GM15510 (cell line): ENCODE data around the gene LRRC27.

Experiments
- POLR2A ChIP-seq: IDR thresholded peaks from 3 replicates; pipeline ENCODE4 v1.6.1; 2011; ENCODE audit warnings: borderline replicate concordance; ENCODE audit not compliant: insufficient read length; ENCODE audit errors: extremely low read depth

The LRRC27 gene

GRCh38 chr10:132321726-132322125, 10.3 kb upstream of the LRRC27 start:
- TF ChIP-seq POLR2A = no peak

- no peak for TF ChIP-seq POLR2A
These were observed 9.4 kb upstream of the LRRC27 start for GRCh38 chr10:132322586-132323048.

DNA sequence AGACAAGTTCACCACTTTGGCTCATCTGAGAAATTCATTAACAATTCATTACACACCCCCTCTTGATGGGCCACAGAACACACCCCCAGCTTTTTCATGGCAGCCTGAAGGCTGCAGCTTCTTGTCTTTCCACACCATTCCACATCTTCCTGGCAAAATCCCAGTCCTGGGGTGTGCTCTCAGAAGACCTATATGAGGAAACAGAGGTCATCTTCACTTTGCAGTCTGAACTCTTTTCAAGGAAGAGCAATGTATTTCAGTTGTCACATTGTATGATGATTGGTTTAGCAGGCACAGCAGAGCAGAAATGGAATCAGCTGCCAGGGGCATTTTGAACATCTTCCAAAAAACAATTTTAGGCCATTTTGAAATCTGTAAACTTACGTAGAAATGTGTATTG, 7.8 kb upstream of the LRRC27 start:
- no peak for TF ChIP-seq POLR2A

DNA sequence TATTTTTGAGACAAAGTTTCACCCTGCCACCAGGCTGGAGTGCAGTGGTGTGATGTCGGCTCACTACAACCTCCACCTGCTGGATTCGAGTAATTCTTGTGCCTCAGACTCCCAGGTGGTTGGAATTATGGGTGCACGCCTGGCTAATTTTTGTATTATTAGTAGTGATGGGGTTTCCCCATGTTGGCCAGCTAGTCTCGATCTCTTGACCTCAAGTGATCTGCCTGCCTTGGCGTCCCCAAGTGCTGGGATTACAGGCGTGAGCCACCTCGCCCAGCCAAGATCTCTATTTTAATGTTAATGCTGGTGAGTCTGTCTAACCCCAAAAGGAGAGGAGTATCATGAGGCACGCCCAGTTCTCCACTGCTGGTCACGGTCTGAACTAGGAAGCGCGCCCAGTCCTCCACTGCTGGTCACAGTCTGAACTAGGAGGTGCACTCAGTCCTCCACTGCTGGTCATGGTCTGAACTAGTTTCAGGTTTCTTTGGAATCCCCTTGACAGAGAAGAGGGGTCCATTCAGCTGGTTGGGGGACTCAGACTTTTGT, 5.6 kb upstream of the LRRC27 start:
- TF ChIP-seq POLR2A = no peak

DNA sequence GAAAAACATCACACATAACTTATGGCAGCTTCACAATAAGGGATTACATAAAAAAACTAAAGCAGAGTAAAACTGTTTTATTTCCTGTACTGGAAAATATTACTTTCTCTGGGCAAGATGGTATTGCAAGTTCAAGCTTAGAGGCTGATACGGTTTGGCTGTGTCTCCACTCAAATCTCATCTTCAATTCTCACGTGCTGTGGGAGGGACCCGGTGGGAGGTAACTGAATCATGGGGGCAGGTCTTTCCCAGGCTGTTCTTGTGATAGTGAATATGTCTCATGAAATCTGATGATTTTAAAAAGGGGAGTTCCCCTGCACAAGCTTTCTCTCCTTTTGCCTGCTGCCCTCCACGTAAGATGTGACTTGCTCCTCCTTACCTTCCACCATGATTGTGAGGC, 5.1 kb upstream of the LRRC27 start:
- no peak for TF ChIP-seq POLR2A

- TF ChIP-seq POLR2A = no peak
These were observed 3.9 kb upstream of the LRRC27 start for GRCh38 chr10:132328106-132328505.

- no peak for TF ChIP-seq POLR2A
These were observed 3.3 kb upstream of the LRRC27 start for GRCh38 chr10:132328738-132329137.

DNA sequence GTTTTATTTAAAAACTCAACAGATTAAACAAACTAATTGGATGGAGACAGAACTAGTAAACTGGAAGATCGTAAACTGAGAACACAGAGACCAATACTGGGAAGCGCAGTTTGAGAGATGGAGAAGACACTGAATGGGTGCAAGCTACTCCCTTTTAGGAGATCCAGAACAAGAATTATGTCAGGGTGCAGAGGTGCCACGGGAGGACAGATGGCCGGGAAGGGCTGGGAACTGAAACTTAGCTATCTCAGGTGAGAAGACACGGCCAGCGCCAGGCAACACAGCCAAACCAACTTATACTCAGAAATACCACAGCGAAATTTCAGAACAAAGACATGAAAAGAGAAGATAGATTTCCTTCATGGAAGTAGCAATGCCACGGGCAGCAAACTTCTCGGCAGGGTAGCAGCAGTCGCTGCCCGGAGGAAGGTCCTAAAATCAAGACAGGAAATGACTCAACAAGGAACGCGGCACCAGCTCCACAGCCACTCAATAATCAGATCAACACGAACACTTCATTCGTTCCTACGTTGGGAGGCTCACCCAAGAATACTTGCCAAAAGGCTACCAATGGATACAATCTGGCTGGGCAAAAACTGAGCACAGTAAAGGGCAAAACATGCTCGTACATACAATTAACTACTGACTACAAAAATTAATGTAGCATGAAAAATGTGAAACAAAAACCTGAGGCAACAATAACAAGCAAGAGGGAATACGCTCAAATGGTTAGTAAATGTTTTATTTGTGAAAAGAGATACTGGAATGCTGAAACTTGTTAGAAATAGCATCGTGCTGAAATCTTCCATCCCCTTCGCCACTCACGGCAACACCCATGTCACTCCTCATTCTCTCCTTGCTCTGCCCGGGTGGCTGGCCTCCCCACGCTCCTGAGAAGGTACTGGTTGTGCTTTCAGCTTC, 2.2 kb upstream of the LRRC27 start:
- TF ChIP-seq POLR2A = peak; percentile 19

DNA sequence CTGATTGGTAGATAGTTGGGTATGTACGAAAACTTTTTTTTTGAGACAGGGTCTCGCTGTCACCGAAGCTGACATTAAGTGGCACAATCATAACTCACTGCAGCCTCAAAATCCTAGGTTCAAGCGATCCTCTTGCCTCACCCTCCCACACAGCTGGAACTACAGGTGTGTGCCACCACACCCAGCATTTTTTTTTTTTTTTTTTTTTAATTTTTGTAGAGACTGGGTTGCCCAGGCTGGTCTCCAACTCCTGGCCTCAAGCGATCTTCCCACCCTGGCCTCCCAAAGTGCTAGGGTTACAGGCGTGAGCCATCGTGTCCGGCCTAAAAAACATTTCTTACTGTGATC, 1.5 kb upstream of the LRRC27 start:
- TF ChIP-seq POLR2A = no peak

GRCh38 chr10:132332433-132332754, 401 bp downstream of the LRRC27 start:
- no peak for TF ChIP-seq POLR2A

GRCh38 chr10:132333386-132333785, 1.4 kb downstream of the LRRC27 start:
- TF ChIP-seq POLR2A = no peak

DNA sequence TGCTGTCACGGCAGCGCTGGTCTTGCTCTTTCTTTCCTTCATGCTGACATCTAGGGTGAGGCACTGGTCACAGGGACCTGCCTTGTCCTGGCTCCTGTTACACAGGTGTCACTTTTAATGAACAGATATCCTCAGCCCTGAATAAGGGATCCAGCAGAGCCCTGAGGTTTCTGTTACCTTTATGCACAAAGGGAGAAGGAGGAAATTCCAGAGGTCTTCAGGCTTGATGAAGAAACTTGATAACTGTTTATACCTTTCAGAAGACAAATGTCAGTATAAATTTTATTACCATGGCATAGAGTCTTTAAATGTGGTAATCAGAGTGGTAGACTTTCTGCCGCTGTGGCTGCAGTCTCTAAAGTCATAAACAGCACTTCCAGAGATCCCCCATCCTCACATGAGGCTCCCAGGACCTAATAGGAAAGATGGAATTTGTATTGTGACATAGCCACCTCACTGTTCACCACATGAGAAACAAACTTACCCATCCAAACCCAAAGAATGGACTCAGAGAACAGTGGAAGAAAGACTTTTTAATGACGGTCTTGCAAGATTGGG, 2.7 kb downstream of the LRRC27 start:
- TF ChIP-seq POLR2A = no peak

DNA sequence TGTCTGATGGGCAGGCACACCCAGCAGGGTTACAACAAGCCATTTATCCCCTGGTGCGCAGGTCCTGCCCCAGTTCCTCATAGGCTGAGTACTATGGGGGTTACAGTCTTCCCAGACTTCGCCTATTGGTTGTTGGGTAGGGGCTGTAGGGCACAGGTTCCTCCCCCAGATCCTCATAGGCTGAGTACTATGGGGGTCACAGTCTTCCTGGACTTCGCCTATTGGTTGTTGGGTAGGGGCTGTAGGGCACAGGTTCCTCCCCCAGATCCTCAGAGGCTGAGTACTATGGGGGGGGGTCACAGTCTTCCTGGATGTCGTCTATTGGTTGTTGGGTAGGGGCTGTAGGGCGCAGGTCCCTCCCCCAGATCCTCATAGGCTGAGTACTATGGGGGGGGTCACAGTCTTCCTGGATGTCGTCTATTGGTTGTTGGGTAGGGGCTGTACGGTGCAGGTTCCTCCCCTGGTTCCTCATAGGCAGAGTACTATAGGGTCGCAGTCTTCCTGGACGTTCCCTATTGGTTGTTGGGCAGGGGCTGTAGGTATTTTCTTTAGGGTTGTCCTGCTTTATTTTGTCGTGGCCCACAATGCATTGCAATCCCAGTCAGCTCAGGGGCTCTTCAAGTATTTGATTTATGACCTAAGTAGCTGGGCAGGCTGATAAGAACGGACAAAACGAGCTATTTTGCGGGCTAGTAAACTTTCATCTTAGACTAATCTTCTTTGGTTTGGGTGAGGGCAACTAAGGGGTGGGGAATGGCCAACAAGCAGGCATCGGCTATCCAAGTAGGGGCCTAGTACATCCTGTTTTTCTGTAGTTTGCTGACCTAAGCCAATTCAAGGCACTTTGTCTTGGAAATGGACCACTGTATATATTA, 3.4 kb downstream of the LRRC27 start:
- no peak for TF ChIP-seq POLR2A

DNA sequence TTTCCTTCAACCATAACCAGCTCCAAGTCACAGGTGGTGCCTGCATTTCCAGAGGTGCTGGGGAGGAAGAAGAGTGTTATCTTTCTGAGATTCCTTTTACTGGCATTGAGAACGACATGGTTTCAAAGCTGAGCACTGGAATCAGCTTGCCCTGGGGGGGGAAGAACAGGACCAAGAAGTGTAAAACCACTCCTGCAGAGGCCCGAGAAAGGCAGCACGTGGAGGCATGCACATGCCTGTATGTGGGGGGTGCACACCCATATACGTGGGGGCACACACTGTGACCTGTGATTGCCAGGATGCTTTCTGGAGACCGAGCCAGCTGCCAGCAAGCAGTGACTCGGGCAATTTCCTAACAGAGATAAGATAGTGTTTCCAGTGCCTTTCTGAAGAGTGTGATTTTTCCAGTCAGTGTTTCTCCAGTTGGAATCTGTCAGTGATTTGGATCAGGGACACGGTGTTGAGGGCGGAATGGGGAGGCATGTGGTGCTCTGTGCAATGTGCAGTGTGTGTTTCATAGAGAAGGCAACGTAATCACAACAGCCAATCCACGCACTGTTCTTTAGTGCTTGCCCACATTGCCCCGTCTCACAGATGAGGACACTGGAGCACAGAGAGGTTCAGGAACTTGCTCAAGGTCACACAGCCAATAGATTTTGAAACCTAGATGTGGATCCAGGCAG, 4.2 kb downstream of the LRRC27 start:
- TF ChIP-seq POLR2A = no peak
